ENCODE measurements around the gene LRP1-AS.
A peak's percentile ranks its signal among the peaks of the same experiment; 100 is the strongest.

LRP1-AS gene

DNA sequence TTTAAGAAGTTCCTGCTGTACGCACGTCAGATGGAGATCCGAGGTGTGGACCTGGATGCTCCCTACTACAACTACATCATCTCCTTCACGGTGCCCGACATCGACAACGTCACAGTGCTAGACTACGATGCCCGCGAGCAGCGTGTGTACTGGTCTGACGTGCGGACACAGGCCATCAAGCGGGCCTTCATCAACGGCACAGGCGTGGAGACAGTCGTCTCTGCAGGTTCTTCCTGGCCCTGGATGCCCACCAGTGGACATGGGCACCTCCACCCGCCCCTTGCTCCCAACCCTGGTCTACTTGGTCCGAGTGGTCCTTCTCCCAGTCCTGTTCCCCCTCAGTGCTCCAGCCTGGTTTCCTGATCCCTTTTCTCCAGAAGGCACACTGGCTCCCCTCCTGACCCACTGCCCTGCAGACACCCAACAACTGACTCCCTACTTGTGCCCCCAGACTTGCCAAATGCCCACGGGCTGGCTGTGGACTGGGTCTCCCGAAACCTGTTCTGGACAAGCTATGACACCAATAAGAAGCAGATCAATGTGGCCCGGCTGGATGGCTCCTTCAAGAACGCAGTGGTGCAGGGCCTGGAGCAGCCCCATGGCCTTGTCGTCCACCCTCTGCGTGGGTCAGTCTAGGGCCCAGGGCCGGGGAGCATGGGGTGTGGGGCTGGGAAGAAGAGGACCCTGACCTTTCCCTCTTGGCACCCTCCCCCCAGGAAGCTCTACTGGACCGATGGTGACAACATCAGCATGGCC, 32.1 kb upstream of the LRP1-AS start:
- no peak for DNase-seq

DNA sequence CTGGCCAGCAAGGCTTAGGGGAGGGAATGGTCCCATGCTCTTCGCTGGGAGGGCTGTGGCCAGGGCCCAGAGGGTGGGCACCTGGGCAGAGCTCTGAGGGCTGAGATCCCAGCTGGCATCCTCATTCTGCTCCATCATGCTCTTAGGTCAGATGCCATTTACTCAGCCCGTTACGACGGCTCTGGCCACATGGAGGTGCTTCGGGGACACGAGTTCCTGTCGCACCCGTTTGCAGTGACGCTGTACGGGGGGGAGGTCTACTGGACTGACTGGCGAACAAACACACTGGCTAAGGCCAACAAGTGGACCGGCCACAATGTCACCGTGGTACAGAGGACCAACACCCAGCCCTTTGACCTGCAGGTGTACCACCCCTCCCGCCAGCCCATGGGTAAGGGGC, 30.8 kb upstream of the LRP1-AS start:
- no peak for DNase-seq

DNA sequence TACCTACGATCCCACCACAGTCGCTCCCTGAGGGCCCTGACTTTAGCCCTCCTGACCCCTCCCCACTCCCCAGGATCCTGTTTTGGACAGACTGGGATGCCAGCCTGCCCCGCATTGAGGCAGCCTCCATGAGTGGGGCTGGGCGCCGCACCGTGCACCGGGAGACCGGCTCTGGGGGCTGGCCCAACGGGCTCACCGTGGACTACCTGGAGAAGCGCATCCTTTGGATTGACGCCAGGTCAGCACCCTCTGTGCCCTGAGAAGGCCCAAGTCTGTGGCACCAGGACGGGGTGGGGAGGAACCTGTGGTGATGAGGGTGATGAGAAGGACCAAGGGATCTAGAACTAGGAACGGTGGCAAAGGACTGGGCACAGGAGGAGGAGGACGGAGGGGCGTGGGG, 29.9 kb upstream of the LRP1-AS start:
- DNase-seq: no peak

DNA sequence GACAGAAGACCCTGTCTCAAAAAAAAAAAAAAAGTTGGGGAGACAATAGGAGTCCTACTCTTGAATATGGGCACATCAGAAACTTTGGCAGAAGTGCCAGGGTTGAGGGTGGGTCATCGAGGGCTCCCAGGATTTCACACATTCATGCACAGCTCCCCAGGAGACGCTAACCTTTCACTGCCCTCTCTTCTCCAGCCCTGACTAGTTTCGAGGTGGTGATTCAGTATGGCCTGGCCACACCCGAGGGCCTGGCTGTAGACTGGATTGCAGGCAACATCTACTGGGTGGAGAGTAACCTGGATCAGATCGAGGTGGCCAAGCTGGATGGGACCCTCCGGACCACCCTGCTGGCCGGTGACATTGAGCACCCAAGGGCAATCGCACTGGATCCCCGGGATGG, 29.4 kb upstream of the LRP1-AS start:
- DNase-seq: no peak

DNA sequence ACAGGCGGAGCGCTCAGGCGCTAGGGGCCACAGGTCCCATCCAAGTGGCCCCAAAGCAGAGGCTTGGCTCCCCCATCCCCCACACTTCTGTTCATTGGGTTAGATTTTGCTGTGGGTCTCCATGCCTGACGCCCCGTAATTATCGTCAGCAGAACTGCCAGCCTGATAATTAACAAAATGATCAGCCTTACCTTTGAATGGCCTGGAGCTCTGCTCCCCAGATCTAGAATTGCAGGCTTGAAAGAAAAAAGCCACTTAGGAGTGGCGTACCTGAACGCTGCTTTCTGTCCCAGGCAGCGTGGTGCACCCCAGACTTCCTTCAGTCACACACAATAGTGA, 28.7 kb upstream of the LRP1-AS start:
- peak in 1 of 2 experiments; percentile 77 for DNase-seq

DNA sequence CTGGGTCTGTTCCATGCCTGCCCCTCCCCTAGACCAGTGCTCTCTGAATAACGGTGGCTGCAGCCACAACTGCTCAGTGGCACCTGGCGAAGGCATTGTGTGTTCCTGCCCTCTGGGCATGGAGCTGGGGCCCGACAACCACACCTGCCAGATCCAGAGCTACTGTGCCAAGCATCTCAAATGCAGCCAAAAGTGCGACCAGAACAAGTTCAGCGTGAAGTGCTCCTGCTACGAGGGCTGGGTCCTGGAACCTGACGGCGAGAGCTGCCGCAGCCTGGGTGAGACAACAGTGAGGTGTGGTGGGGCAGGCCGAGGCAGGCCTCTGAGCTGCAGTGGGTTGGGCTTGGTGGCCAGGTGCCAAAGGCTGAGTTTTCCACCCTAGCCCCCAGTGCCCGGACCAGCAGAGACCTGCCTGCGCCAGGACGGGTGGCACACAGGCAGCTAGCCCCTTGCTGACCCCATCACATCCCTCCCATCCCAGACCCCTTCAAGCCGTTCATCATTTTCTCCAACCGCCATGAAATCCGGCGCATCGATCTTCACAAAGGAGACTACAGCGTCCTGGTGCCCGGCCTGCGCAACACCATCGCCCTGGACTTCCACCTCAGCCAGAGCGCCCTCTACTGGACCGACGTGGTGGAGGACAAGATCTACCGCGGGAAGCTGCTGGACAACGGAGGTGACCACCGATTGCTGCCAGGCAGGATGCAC, 28.2 kb upstream of the LRP1-AS start:
- peak; percentile 84 to 94 for DNase-seq

DNA sequence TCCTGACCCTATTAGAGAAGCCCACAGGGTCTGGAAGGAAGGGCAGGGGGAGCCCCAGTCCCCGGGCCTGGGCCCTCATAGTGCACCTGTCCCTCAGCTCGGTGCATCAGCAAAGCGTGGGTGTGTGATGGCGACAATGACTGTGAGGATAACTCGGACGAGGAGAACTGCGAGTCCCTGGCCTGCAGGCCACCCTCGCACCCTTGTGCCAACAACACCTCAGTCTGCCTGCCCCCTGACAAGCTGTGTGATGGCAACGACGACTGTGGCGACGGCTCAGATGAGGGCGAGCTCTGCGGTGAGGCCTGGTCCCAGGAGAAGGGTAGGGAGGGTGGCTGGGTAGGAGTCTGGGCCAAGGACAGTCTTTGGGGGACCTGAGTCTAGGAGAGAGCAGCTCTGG, 26.3 kb upstream of the LRP1-AS start:
- DNase-seq: no peak

DNA sequence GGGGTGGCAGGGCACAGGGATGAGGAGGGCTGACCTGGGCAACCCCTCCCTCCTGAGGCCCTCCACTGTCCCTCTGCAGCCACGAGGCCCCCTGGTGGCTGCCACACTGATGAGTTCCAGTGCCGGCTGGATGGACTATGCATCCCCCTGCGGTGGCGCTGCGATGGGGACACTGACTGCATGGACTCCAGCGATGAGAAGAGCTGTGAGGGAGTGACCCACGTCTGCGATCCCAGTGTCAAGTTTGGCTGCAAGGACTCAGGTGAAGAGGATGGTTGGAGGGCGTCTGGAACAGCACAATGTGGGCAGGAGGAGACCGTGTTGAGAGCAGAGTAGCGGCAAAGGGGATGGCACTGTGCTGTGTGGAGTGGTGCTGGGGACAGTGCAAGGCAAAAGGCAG, 25.7 kb upstream of the LRP1-AS start:
- DNase-seq: no peak

DNA sequence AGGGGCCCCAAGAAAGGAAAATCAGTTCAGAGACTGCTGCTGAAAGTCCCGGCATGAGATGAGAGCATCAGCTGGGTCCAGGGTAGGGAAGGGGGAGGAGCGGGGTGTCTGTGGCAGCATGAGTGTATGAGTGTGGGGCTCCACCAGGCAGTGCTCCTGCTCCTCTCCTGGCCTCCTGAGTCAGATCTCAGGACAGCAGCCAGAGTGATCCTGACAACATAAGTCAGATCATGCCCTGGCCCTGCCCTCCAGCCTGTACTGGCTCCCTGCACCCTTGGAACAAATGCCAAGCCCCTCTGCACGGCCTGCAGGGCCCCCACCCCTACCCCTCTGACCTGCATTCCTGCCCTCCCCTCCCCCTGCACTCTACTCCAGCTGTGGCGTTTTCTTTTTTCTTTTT, 24.2 kb upstream of the LRP1-AS start:
- no peak for DNase-seq

DNA sequence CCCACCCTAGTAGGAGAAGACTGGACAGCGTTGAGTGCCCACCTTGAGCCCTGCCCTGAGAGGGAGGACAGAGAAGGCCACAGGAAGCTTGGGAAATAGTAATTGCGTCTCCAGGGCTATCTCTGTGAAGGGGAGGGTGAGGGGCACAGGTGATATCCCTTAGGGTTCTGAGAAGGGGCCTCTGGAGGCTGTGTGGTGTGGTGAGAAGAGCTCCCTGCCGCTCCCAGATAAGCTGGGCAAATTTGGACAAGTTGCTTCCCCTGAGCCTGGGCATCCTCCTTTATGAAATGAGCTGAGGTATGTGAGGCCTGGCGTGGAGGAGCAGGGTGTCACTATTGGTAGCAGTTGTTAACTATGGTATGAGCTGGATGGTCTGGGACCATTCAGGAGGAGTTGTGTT, 23.5 kb upstream of the LRP1-AS start:
- no peak for DNase-seq

DNA sequence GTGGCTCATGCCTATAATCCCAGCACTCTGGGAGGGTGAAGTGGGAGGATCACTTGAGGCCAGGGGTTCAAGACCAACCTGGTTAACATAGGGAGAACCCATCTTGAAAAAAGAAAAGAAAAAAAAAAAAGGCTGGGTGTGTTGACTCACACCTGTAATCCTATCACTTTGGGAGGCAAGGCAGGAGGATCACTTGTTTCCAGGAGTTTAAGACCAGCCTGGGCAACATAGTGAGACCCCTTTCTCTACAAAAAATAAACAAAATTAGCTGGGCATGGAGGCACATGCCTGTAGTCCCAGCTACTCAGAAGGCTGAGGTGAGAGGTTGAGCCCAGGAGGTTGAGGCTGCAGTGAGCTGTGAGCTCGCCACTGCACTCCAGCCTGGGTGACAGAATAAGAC, 23.0 kb upstream of the LRP1-AS start:
- DNase-seq: no peak

DNA sequence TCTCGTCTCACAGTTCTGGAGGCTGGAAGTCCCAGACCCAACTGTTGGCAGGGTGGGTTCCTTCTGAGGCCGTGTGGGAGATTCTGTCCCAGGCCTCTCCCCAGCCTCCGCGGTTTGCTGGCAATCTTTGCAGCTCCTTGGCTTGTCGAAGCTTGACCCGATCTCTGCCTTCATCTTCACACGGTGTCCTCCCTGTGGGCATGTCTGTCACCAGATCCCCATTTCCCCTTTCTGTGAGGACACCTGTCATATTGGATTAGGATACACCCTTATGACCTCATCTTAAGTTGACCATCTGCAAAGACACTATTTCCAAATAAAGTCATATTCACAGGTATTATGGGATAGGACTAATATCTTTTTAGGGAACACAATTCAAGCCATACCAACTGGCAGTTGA, 22.6 kb upstream of the LRP1-AS start:
- DNase-seq: no peak

DNA sequence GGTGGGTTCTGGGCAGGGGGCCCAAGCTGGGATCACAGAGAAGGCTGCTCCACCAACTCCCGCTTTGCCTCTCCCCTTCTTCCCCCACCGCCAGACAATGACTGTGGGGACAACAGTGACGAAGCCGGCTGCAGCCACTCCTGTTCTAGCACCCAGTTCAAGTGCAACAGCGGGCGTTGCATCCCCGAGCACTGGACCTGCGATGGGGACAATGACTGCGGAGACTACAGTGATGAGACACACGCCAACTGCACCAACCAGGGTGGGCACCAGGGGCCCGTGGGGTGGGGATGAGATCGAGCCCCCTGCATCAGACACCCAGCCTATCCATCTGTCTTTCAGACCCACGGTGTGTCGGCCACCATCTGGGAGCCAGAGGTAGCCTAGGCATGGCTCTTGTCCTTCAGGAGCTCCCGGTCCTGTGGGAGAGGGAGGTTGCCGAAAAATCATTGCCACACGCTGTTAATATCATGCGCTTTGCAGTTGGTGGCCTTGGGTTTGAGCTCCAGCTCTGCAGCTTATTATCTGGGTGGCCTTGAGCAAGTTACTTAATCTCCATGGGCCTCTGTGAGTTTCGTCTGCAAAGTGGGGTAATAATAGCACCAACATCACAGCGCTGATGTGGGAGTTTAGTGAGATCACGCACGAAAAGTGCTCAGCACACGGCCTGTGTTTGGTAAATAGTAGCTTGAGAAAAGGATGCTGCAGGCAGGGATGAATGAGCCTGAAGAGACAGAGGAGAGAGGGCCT, 21.8 kb upstream of the LRP1-AS start:
- DNase-seq: no peak

DNA sequence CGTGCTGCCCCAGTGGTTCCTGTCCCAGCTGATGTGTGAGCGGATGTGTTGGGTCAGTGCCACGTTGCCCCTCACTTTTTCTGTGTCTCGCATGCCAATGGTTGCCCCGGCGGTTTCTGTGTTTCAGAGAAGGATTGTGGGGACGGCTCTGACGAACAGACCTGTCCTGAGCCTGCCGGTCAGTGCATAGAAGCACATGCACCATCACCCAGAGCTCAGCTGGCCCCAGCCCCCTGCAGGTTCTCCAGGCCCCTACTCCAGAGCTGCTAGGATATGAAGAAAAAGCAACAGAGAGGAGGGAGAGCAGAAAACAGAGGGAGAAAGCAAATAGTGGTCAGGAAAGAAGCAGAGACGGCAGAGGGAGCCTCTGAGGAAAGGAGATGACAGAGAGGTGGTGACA, 20.6 kb upstream of the LRP1-AS start:
- DNase-seq: no peak

DNA sequence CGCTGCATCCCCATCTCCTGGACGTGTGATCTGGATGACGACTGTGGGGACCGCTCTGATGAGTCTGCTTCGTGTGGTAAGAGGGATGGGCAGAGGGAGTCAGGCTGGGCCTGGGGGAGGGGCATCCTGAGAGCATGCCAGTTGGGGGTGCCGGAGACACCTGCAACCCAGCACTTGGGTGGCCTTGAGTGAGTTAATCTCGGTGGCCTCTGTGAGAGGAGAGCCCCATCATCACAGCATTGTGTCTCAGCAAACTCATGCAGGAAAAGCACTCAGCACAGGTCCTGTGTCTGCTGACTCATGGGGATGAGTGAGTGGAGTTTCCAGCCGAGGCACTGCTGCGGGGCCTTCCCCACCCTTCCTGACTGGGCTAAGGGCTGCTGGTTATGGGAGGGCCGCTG, 19.6 kb upstream of the LRP1-AS start:
- DNase-seq: no peak

DNA sequence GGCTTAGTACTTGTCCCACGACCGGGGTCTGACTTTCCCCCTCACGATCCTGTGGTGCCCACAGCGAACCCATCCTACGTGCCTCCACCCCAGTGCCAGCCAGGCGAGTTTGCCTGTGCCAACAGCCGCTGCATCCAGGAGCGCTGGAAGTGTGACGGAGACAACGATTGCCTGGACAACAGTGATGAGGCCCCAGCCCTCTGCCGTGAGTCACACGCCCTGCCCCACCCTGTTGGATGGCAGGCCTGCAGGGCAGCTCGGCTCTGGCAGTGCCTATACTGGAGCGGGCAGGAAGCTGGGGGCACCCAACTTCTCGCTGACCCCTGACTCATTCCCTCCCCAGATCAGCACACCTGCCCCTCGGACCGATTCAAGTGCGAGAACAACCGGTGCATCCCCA, 18.3 kb upstream of the LRP1-AS start:
- DNase-seq: no peak

DNA sequence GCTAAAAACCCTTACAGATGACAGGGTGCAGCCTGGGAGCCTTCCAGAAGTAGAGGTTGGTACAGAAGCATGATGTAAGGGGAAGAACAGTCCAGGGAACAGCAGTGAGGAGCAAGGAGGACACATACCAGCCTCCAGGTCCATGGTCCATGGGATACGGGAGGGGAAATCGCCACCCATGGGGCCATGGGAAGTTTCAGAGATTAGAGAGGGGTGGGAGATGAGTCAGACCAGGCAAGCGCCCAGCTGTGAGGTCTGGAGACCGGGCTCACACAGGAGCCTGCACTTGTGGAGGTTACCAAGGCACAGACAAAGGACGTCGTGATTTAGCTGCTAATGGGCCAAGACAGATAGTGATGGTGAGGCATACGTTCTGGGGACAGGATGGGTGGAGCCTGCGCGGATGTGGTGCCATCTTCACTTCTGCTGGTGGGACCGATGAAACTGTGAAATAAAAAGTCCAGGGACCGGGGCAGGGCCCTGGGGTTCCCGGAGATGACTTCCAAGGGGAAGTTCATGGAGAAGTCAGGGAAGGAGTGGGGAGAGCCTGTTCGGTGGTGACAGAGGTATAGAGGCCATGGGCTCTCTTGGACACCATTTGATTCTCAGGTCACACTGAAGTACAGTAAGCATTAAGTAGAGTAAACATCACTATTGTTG, 17.7 kb upstream of the LRP1-AS start:
- DNase-seq: no peak

DNA sequence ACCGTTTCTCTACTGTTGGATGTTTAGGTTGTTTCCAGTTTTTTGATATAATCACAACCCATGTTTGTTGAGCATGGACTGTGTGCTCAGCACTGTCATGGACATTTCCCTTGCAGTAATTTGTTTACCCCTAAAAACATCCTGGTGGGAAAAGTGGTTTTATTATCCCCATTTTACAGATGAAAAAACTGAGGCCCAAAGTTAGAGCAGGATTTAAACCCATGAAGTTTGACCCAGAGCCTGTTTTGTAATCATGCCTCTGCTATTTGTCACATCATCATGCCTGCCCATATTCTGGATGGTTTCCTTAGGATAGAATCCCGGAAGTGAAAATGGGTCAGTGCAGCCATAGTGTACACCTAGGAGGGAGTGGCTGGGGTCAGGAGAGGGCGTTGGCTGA, 17.0 kb upstream of the LRP1-AS start:
- no peak for DNase-seq

DNA sequence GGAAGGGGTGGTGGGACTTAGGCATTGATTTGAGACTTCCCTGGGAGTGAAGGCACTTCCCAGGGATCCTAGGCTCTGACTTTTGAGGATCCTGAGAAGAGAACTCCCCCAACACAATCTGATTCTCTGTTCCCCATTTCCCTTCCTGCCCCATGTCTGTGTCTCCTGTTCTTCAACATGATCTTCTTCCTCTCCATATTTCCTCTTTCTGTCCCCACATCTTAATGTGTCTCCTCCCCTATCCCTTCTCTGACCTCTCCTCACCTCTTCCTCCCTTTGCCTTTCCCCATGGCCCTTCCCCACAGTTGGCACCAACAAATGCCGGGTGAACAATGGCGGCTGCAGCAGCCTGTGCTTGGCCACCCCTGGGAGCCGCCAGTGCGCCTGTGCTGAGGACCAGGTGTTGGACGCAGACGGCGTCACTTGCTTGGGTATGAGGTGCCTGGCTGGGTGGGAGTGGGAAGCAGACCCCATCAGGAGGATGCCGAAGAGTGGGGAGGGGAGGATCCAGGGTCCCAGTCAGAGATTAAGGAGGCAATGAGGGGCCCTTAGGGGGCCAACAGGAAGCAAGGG, 15.2 kb upstream of the LRP1-AS start:
- no peak for DNase-seq

DNA sequence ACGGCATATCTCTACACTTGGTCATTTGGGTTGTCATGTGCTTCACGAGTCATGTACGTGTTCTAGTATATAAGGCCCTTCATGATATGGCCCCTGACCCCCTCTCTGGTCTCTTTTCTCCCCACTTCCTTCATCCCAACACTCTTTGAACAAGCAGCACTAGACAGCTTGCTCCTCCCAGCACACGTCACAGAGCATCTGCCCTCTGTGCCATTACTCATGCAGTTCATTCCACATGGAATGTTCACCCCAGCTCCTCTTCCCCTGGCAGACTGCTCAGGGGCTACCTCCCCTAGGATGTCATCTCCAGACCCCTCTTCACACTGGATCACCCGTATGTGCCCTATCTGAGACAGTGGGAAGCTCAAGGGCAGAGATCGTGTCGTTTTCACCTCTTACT, 14.1 kb upstream of the LRP1-AS start:
- DNase-seq: no peak

DNA sequence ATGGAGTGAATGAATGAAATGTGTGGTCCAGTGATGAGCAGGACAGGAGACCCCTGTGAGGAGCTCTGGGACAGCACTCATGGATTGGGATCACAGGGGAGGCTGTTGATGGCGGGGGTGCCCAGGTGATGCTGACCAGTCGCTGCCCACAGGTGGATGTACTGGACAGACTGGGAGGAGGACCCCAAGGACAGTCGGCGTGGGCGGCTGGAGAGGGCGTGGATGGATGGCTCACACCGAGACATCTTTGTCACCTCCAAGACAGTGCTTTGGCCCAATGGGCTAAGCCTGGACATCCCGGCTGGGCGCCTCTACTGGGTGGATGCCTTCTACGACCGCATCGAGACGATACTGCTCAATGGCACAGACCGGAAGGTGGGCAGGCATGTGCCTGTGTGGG, 13.3 kb upstream of the LRP1-AS start:
- no peak for DNase-seq

DNA sequence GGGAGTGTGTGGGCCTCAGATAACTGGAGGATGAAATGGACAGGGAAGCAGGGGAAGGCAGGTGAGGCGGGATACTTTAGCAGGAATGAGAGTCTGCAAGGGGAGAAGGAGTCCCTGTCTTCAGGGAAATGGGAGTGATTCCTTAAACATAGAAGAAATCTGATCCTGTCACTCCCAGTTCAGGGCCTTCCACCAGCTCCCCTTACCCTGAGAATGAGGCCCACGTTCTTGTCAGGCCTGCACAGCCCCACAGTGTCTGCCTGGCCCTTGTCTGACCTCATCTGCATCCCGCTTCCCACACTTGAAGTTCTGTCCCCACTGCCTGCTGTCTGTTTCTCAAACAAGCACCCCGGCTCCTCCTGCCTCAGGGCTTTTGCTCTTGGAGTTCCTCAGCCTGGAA, 12.6 kb upstream of the LRP1-AS start:
- no peak for DNase-seq

DNA sequence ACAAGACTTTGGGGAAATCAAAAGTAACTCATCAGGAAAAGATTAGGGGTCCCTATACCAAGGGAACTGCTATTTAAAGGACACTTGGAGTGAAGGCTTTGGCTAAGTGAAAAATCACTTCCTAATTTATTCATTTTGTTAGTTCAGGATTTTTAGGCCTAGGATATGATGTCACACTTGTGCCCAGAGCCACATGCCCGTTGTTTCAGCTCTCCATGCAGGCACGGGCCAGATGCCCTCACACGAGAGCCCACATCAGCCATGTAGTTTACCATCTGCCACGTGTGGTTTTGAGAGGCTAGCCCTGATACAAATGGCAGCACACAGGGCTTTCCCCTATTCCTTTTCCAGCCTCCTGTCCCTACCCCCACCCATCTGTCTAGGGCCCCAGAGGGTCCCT, 11.9 kb upstream of the LRP1-AS start:
- no peak for DNase-seq

All from NCI-H2081 (cell line).